Measurements from ENCODE around the gene OVOL1. TPM values are rescaled to one million over a fixed set of nuclear protein-coding genes. Genes with fewer than 3 reads are reported as not detected.

Gene OVOL1
- total RNA-seq, 4 donors from 2014 or later: 1.0 TPM; not detected in 3

DNA sequence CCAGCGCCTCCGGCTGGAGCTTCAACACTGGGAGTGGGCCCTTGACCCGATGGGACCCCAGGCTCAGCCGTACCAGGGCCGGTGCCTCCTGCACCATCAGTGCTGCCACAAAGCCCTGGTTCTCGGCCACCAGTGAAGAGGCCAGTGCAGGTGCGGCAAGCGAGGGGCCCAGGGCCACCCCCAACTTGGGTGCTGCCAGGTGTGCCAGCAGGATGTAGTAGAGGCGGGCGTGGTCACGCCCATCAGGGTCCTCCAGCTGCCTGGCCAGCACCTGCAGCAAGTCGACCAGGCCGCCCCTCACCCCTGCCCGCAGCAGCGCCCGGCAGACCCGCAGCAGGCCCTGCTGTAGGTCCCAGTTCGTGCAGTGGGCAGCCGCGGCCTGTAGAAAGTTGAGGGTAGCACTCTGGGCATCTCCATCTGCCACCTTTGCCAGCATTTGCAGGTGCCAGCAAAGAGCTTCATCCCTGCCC, 8.4 kb upstream of the OVOL1 start:
- Histone ChIP-seq H3K27ac (no peak overlapping the region), H3K4me1 (no peaks in the 10 kb centered on the region), H3K36me3 (no peaks in the 10 kb centered on the region), H3K4me3 (no peak overlapping the region), H3K27me3 (no peaks in the 10 kb centered on the region), H3K9me3 (no peaks in the 10 kb centered on the region)
- TF ChIP-seq, protein P1, sequence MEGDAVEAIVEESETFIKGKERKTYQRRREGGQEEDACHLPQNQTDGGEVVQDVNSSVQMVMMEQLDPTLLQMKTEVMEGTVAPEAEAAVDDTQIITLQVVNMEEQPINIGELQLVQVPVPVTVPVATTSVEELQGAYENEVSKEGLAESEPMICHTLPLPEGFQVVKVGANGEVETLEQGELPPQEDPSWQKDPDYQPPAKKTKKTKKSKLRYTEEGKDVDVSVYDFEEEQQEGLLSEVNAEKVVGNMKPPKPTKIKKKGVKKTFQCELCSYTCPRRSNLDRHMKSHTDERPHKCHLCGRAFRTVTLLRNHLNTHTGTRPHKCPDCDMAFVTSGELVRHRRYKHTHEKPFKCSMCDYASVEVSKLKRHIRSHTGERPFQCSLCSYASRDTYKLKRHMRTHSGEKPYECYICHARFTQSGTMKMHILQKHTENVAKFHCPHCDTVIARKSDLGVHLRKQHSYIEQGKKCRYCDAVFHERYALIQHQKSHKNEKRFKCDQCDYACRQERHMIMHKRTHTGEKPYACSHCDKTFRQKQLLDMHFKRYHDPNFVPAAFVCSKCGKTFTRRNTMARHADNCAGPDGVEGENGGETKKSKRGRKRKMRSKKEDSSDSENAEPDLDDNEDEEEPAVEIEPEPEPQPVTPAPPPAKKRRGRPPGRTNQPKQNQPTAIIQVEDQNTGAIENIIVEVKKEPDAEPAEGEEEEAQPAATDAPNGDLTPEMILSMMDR (IDR thresholded peaks at IDR 0.05): no peak
- TF ChIP-seq POLR2A (IDR thresholded peaks at IDR 0.05): no peak
- peak in 1 of 2 donors; percentile 11 for DNase-seq
- intact Hi-C loops (cut with DNase I; ENCODE audit: low total_unique reads): no loop called here

DNA sequence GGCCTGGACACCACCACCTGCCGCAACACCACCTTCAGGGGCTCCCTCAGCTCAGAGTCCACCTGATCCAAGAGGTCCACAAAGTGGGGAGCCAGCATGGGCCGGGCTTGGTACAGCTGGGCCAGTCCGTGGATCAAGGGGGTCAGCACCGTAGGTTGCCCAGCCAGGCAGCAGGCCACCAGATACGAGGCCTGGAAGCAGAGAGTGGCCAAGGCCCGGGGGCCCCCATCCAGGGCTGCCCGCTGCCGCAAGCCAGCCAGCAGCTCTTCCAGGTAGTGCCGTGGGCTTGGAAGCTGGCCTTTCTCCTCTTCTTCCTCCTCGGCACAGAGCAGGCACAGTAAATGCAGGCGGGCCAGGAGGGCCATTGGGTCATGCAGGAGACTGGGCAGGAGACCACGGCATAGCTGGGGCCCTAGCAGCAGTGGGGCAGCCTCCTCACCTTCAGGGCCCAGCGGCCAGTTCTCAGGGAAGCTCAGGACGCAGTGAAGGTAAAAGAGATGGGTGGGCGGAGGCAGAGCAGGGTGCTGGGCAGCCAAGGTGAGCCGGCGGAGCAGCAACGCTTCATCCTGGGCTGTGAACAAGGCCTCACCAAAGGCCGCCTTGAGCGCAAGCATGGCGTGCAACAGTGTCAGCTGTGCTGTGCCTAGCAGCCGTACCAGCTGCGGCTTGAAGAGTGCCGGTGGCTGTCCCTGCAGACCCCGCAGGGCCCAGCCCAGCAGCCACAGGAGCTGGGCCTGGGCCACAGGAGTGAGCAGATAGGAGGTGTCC, 7.8 kb upstream of the OVOL1 start:
- H3K27ac ChIP-seq: no peak overlapping the region
- intact Hi-C loops (cut with DNase I; ENCODE audit: low total_unique reads): no loop called here

GRCh38 chr11:65779669-65779918, 7.3 kb upstream of the OVOL1 start:
- TF ChIP-seq POLR2A (IDR thresholded peaks at IDR 0.05): no peak
- TF ChIP-seq, protein P1 (IDR thresholded peaks at IDR 0.05): no peak
- intact Hi-C loops (cut with DNase I; ENCODE audit: low total_unique reads): no loop called here

More for the DNA sequence above, 7.8 kb upstream of the OVOL1 start:
- Histone ChIP-seq H3K36me3 (no peaks in the 10 kb centered on the region), H3K27me3 (no peaks in the 10 kb centered on the region), H3K4me3 (peak overlapping the region; percentile 59 to 92), H3K4me1 (no peaks in the 10 kb centered on the region), H3K9me3 (no peaks in the 10 kb centered on the region)
- TF ChIP-seq, protein P1 (IDR thresholded peaks at IDR 0.05): no peak
- DNase-seq: no peak

GRCh38 chr11:65779919-65780769, 6.7 kb upstream of the OVOL1 start:
- Histone ChIP-seq H3K27me3 (peaks cover 0 to 2% of the 10 kb centered on the region in 2 donors), H3K36me3 (no peaks in the 10 kb centered on the region), H3K4me3 (peak overlapping the region; percentile 59 to 92), H3K4me1 (no peaks in the 10 kb centered on the region), H3K27ac (peak overlapping the region; percentile 62 to 70), H3K9me3 (no peaks in the 10 kb centered on the region)
- intact Hi-C loops (cut with DNase I; ENCODE audit: low total_unique reads): no loop called here
- TF ChIP-seq POLR2A (IDR thresholded peaks at IDR 0.05): peak in 1 of 2 donors; percentile 30
- TF ChIP-seq, protein P1 (IDR thresholded peaks at IDR 0.05): peak; percentile 50 to 90 (median 88)
- DNase-seq: peak; percentile 39 to 70

More at GRCh38 chr11:65779669-65779918, 7.3 kb upstream of the OVOL1 start:
- no peaks in the 10 kb centered on the region for H3K27me3 ChIP-seq
- H3K4me1 ChIP-seq: no peaks in the 10 kb centered on the region
- H3K9me3 ChIP-seq: no peaks in the 10 kb centered on the region
- no peaks in the 10 kb centered on the region for H3K36me3 ChIP-seq
- no peak for DNase-seq
- peak overlapping the region in 1 of 2 donors; percentile 70 for H3K27ac ChIP-seq
- peak overlapping the region; percentile 59 to 92 for H3K4me3 ChIP-seq

- intact Hi-C loops (cut with DNase I; ENCODE audit: low total_unique reads): no loop called here
- peak in 1 of 2 donors; percentile 63 for DNase-seq
- H3K4me3 ChIP-seq: peak within 1 kb of the TSS; percentile 59 to 92
- H3K27ac ChIP-seq: peak within 1 kb of the TSS; percentile 62 to 70
- H3K9me3 ChIP-seq: no peaks in the 10 kb centered on the region
- H3K4me1 ChIP-seq: no peaks in the 10 kb centered on the region
- H3K36me3 ChIP-seq: no peaks in the 10 kb centered on the region
- TF ChIP-seq POLR2A (IDR thresholded peaks at IDR 0.05): peak in 1 of 2 donors; percentile 38
- TF ChIP-seq, protein P1 (IDR thresholded peaks at IDR 0.05): peak in 1 of 4 experiments; percentile 16
- H3K27me3 ChIP-seq: peaks cover 1 to 5% of the 10 kb centered on the region in 2 donors
Measured at GRCh38 chr11:65780770-65781151, 6.1 kb upstream of the OVOL1 start, which contains the start of gene AP5B1. Gene AP5B1, minus strand, starts transcription at chr11:65780976. Its CDS starts 385 bp downstream, at chr11:65780591.

Measured in uterus (tissue), 4 donors.